Skin of body (tissue), 2 donors: Measurements from ENCODE around the gene FAS. TPM values are rescaled to one million over a fixed set of nuclear protein-coding genes. Genes with fewer than 3 reads are reported as not detected.

Experiments
- DNase-seq: peaks from one replicate; lab custom pipeline; 2025; lab: John Stamatoyannopoulos, UW
- total RNA-seq: library from RNA; depleted of rRNA; stranded (reverse); fragments of >200 nt; gene quantifications from one replicate; pipeline ENCODE4 v1.2.3, GENCODE V29; 2014

Gene FAS
- 28.6 TPM for total RNA-seq

- DNase-seq: no peak
Measured at GRCh38 chr10:88990384-88991160, at the start of gene FAS. TSS of gene FAS (plus strand) at chr10:88990798. CDS start at chr10:88990877, 79 bp downstream.

DNA sequence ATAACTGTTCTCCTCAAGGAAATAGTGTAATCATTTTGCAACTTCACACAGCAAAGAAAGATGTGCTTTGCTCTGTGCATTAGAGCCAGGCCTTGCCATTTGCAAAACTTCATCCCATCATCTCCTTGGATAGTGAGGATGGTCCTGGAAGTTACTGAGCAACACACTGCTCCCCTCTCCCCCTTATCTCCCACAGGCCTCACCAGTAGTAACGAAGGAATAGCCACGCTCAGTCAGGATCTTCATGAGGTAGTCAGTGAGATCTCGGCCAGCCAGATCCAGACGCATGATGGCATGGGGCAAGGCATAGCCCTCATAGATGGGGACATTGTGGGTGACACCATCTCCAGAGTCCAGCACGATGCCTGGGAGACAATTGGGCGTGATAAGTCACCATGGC lies 49.6 kb upstream of the FAS start:
- no peak for DNase-seq

DNA sequence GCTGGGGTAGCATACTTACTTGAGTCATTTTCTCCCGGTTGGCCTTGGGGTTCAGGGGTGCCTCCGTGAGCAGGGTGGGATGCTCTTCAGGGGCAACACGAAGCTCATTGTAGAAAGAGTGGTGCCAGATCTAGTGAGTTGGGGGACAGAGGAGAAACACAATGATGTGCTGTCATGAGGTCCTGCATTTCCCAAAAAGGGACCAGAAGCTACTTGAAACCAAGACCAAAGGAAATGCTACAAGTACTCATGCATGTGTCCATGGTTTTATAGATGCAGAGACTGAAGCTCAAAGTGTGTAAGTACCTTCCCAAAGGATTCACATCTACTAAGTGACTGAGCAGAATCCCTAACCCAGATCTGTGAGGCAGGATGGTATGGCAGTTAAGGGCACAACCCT lies 46.8 kb upstream of the FAS start:
- DNase-seq: no peak

- no peak for DNase-seq
Measured at GRCh38 chr10:88944813-88945212, 45.8 kb upstream of the FAS start.

DNA sequence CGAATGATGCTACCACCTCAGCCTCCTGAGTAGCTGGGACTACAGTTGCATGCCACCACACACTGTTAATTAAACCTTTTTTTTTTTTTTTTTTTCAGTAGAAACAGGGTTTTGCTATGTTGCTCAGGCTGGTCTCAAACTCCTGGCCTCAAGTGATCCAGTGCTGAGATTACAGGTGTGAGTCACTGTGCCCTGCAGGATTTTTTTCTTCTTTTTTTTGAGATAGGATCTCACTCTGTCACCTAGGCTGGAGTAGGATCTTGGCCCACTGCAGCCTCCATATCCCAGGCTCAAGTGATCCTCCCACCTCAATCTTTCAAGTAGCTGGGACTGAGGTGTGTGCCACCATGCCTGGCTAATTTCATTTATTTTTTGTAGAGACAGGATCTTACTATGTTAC lies 44.4 kb upstream of the FAS start:
- no peak for DNase-seq

GRCh38 chr10:88946965-88947590 lies 43.5 kb upstream of the FAS start:
- no peak for DNase-seq

- DNase-seq: no peak
Measured at GRCh38 chr10:88949051-88949450, 41.5 kb upstream of the FAS start.

DNA sequence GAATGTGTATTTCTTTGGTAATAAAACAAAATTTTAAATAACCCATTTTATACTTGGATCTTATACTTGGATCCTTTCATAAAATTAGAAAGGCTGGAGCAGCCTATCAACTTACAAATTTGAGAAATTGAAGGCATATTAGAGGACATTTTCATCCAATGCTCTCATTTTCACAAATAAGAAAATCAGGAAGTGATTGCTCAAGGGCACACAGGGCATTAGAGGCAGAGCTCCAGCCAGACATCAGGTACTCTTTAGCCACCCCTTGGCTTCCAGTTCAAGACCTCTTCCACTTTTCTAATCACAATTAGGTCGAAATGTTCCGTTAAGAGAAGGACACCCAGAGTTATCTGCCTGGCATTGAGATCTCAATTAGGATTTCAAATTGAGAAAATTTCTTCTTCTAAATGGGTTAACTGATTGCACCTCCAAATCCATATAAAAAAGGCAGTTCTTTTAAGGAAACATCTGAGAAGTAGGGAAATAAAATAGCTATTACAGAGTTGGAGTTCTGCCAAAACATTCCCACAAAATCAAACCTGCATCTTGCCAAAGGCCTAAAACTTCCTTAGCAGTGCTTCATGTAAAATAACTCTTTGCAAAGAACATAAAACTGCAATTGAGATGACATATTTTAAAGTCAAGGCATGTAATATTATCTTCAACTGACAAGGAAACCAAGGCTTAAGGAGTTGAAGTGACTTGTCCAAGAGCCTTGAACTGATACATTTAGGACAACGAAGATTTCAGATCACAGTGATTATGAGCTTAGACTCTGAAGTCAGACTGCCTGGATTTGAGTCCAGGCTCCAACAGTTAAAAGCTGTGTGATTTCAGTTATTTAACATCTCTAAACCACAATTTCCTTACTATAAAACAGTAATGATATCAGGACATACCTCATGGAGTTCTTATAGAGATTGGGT lies 40.4 kb upstream of the FAS start:
- DNase-seq: no peak

DNA sequence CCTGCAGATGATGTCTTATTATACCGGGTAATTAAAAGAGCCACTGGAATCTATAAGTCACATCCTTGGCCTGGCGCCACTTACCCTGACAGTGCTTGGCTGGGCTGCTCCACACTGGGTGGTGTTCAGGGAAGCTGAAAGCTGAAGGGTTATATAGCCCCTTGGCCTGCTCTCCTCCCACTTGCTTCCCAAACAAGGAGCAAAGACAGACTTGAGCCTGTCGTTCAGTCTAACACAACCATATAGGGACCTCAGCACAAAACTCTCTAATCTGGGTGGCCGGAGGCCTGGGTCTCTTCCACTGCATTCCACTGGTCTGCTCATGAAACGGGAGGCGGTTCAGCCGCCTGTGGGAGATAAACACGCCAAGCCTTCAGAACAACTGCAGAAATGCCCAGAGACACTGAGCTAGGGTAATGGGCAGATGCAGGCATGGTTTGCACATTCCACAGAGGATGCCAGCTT lies 37.9 kb upstream of the FAS start, which contains the start of gene ACTA2:
ACTA2 (minus strand) TSS at position 127 of the 465 bp plus-strand sequence. CDS start 3,843 bp downstream, outside the sequence.
- peak; percentile 40 for DNase-seq

- DNase-seq: no peak
Measured at GRCh38 chr10:88953662-88954061, 36.9 kb upstream of the FAS start.

GRCh38 chr10:88954458-88955083 lies 36.0 kb upstream of the FAS start:
- DNase-seq: no peak

- no peak for DNase-seq
Measured at GRCh38 chr10:88957381-88957780, 33.2 kb upstream of the FAS start.

DNA sequence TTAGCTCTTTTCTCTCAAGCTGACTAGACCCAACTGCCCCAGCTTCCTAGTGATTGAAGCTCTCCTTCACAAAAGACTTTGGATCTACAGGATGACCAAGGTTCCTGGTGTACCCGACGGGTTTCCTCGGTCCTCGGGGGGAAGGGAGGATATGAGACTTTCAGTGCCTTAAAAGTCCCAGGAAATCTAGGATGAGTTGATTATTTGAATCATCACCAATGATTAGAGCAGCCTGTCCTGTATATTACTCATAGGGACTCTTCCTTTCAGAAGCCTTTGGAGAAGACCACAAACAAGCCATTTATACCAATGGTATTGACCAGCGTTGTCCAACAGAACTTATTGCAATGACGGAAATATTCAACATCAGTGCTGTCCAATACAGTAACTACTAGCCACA lies 31.9 kb upstream of the FAS start:
- no peak for DNase-seq

DNA sequence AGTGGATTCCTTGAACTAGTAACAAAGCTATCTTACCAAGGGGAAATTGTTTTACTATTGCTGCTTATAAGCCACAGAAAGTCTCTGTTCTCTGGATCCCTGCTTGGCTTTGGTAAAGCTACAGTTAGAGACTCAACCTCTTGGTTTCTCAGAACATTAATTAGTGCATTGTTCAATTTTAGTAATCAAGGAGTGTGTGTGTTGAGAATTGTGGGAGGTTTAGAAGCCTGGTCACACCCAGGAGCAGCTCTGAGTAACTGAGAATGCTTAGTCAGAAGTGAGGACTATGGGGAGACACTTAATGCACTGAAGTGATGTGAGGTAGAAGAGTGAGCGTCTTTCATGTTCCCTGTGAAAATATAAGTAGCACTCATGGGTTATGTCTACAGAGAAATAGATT lies 29.8 kb upstream of the FAS start:
- no peak for DNase-seq

DNA sequence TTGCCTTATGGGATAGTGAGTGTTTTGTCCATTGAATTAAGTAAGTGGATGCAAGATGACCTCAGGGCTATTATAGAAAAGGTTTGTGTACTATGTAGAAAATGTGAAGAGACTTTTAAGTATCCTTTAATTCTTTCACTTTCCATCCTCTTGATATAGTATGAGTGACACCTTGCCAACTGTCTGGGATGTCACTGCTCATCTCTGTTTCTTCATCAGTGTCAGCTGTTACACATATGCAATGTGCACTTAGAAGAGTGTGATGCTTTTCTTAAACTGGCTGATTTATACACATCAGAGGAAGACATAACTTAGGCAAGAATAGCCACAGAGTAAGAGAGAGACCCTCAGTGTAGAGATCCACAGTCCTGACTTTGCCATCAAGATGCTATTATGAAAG lies 29.3 kb upstream of the FAS start:
- no peak for DNase-seq

- DNase-seq: no peak
Measured at GRCh38 chr10:88962336-88962735, 28.3 kb upstream of the FAS start.

DNA sequence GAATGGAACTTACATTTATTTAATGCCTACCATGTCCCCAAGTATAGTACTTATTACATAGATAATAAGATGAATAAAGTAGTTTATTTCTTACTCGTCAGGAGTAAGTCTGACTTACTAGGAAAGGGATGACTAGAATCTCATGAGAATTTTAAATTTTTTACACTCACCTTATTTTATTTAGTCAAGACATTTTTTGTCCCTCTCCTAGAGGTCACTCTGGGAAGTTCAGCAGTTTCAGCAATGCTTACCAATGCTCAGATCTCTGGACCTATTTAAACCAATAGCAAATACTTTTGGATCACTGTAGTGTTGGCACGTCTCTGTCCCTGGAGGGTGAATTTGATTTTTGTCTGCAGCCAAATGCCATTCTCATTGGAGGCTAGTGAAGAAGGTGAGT lies 27.3 kb upstream of the FAS start:
- no peak for DNase-seq

GRCh38 chr10:88964360-88964759 lies 26.2 kb upstream of the FAS start:
- DNase-seq: no peak

- no peak for DNase-seq
Measured at GRCh38 chr10:88964869-88965415, 25.7 kb upstream of the FAS start.

GRCh38 chr10:88966797-88967196 lies 23.8 kb upstream of the FAS start:
- no peak for DNase-seq

DNA sequence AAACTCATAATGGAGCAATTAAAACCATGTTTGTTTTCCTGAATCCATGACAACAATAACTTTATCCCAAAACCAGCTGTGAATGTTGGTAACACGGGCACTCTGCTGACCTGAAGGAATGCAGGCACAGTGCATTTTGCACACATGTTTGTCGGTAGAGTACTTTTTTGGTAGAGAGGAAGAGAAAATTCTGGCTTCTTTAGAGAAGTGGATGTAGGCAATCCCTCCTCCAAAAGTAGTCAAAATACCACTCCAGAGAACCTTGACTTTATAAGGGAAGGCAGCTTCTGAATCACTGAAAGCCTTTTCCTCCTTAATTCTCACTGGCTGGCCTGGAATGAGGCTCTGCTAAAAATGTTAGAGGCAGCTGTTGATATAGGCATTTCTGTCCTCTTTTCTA lies 22.2 kb upstream of the FAS start:
- no peak for DNase-seq
